ENCODE measurements around the gene RAB40C.

DNA sequence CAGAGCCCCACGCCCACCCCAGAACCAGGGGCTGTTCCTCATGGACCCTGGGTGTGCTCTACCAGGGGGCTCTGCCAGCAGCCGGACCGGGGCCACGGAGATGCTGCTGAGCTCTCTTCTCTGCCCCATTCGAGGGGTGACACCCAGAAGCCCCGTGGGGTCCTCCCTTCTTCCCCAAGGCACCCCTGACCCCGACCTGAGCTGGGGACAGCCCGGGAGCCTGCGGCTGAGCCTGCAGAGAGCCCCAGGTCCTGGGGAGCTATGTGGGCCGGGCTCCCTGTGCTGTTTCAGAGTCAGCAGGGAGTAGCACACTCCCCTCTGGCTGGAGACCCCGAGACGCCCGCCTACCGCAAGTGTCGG is 30.9 kb upstream of the RAB40C start:
- TF ChIP-seq ATF1 (CRISPR knock-in tag; IDR thresholded peaks at IDR 0.05): no peak
- TF ChIP-seq RELA (CRISPR knock-in tag; IDR thresholded peaks at IDR 0.05; ENCODE audit: borderline replicate concordance): no peak
- no peak for TF ChIP-seq ZNF121 (CRISPR knock-in tag; IDR thresholded peaks at IDR 0.05)
- TF ChIP-seq PRRX2 (CRISPR knock-in tag; IDR thresholded peaks at IDR 0.05): no peak
- TF ChIP-seq, protein P1, sequence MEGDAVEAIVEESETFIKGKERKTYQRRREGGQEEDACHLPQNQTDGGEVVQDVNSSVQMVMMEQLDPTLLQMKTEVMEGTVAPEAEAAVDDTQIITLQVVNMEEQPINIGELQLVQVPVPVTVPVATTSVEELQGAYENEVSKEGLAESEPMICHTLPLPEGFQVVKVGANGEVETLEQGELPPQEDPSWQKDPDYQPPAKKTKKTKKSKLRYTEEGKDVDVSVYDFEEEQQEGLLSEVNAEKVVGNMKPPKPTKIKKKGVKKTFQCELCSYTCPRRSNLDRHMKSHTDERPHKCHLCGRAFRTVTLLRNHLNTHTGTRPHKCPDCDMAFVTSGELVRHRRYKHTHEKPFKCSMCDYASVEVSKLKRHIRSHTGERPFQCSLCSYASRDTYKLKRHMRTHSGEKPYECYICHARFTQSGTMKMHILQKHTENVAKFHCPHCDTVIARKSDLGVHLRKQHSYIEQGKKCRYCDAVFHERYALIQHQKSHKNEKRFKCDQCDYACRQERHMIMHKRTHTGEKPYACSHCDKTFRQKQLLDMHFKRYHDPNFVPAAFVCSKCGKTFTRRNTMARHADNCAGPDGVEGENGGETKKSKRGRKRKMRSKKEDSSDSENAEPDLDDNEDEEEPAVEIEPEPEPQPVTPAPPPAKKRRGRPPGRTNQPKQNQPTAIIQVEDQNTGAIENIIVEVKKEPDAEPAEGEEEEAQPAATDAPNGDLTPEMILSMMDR (IDR thresholded peaks at IDR 0.05): no peak
- no peak for TF ChIP-seq CREB1 (CRISPR knock-in tag; IDR thresholded peaks at IDR 0.05)
- TF ChIP-seq KAT7 (CRISPR knock-in tag; IDR thresholded peaks at IDR 0.05; ENCODE audit: borderline replicate concordance): no peak
- no peak for TF ChIP-seq ETV6 (CRISPR knock-in tag; IDR thresholded peaks at IDR 0.05)

Data from WTC11 (cell line).